Fibroblast of lung (primary cell): Measurements from ENCODE around the gene C5orf46.

ENCODE experiments used
- CTCF ChIP-seq, 2 donors: IDR thresholded peaks in 1 of 2; conservative IDR thresholded peaks in 1 of 2; 1 replicate in 1 of 2; 2 replicates in 1 of 2; pipeline ENCODE4 v1.5.1; 2011 to 2012; ENCODE audit warnings: low read length in 2 of 2, control low read depth in 1 of 2, inconsistent platforms in 1 of 2, low read depth in 1 of 2, mild to moderate bottlenecking in 1 of 2
- EZH2 ChIP-seq: IDR thresholded peaks from 2 replicates; pipeline ENCODE4 v1.5.1; 2012; ENCODE audit warnings: low read length, control low read depth, mild to moderate bottlenecking; ENCODE audit errors: missing control alignments

- TF ChIP-seq CTCF (conservative IDR thresholded peaks at IDR 0.05 in 1 of 2, IDR thresholded peaks at IDR 0.05 in 1 of 2; ENCODE audit: low read depth in 1 of 2, low read length in 2 of 2): no peak
- no peak for TF ChIP-seq EZH2
Observed at GRCh38 chr5:147895864-147896263, 10.5 kb downstream of the C5orf46 start.
